DLD1 (cell line): ENCODE results near the gene SHANK2.

Experiments
- in situ Hi-C: cut with HindIII; loops from 2 replicates; pipeline ENCODE4 v1.10.0; 2017; ENCODE audit warnings: low sequenced_read_pairs

Gene SHANK2

GRCh38 chr11:71223671-71224660, 28.4 kb downstream of the SHANK2 start:
- in situ Hi-C loops, result no loop called here

DNA sequence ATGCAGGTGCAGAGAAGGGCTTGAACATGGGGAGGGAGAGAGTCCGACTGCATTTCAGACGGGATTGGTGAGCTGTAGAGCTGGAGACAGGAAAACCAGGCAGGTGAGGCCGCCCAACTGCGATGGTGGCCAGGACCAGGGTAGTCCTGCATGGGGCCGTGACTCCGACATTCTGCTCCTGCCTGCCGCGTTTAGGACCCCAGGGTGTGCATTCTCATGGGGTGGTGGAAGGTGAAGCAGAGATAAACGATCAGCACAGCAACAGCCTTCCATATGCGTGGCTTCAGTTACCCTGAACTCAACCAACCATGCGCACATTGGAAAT, 29.3 kb downstream of the SHANK2 start:
- in situ Hi-C loops, result no loop called here

DNA sequence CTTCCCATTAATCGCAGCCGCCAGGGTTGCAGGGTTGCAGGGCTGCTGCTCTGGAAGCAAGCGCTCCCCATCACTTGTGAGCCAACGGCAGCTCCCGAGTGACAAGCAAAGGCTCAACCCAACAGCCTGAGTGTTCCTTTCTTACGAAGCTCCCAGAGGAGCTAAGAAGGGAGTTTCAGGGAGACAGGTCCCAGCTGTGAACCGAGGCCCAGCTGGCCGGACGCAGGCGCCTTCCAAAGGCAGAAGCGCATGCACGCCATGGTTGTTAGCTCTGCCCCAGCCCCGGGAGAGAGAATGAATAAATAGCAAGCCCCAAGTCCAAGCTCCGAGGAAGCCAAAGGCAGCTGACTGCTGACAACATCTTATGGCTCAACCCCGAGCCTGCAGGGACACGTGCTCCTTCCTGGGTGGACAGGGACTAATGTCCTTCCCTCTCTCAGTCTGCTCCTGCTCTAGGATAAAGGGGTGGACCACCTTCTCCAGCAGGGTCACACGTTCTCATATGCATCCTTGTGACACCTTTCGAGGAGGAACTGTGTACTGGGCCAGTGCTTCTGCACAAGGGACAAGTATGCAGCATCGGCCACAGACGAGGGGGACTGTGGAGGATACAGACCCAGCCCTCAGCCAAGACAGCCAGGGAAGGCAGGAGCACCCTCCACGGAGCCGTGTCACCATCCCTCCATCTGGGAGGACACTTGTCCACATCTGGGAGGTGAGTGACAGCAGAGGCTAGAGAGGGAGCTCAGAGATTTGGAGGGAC, 29.9 kb downstream of the SHANK2 start:
- in situ Hi-C loops, result no loop called here

DNA sequence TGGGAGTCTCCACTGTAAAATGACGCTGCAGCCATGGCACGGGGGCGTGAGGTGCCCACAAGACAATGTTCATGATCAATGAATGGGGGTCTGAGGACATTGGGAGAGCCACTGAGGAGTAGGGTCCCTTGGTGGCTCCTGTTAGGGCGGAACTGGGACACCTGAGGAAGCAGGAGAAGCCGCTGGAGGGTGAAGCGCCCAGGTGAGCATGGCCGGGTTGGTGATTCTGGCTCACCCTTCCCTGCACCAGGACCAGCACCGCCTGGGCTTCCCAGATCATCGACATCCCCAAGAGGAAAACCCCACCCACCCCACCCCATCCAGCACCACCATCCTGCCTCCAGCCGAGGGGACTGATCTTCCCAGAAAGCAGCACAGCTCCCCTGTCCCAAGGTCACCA, 30.6 kb downstream of the SHANK2 start:
- in situ Hi-C loops, result no loop called here

DNA sequence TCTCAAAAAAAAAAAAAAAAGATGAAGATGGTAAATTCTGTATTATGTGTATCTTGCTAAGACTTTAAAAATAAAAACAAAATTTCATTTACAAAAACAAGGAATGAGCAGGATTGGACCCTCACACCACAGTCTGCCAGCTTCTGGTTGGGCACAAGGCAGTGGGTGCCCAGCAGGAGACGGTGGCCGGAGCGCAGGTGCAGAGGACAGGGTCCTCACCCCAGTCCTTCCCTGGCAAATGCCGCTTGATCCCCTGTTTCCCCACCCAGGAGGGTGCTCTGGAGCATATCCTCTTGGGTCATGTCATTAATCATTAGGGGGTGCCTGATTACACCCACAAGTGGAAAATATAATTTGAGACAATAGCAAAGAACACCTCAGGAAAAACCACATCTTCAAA, 31.2 kb downstream of the SHANK2 start:
- in situ Hi-C loops, result no loop called here

DNA sequence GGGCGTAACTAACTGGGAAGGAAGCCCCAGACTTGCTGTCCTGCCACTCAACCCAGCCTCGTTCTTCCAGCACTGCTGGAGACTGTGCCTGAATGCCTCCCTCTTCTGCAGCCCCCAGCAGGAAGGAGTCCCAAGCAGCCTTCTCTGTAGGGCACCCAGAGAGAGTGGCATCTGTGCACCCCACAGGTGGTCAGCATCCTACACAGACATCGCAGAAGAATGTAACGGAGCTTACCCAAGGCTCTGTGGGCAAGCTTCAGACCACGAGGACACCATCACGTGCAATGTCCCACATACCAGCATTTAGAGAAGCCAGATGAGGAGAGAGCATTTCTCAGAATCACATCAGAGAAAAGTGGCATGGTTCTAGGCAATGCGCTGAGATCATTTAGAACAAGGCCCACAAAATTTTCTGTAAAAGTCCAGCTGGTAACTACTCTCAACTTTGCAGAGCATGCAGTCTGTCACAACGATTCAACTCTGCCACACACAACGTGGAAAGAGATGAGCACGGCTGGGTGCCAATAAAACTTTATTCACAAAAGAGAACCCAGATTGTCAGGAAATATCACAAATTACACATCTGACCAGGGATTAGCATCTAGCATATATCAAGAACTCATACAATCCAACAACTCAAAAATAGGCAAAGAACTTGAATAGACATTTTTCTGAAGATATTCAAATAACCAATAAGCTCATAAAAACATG, 33.4 kb downstream of the SHANK2 start:
- in situ Hi-C loops, result no loop called here

DNA sequence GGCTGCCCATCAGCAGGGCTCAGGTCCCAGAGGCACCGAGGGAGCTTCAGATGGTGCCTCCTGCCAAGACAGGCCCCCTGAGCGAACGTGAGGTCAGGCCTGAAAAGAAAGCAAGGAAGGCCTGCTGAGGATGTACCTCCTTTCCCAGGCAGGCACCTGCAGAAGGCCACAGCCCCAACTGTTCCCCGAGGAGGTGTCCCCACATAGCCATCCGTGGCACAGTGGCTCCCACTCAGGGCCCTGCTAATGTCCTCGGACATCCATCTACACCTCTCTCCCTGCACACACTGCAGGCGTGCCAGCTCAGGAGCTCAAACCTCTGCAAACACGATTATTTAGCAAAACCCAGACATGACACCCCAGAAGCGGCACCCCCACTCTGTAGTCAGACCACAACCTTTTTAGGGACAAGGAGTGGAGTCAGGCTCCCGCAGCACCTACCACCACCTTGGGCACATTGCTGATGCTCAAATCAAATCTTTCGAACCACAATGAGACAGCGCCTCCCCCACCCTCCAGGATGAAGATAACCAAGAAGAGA, 36.9 kb downstream of the SHANK2 start:
- in situ Hi-C loops, result no loop called here

- in situ Hi-C loops, result loop anchor here (5.0 kb wide), 1 partner anchor 33 kb away; no protein-coding TSS in a partner anchor
Observed at GRCh38 chr11:71214553-71215424, 37.6 kb downstream of the SHANK2 start.

DNA sequence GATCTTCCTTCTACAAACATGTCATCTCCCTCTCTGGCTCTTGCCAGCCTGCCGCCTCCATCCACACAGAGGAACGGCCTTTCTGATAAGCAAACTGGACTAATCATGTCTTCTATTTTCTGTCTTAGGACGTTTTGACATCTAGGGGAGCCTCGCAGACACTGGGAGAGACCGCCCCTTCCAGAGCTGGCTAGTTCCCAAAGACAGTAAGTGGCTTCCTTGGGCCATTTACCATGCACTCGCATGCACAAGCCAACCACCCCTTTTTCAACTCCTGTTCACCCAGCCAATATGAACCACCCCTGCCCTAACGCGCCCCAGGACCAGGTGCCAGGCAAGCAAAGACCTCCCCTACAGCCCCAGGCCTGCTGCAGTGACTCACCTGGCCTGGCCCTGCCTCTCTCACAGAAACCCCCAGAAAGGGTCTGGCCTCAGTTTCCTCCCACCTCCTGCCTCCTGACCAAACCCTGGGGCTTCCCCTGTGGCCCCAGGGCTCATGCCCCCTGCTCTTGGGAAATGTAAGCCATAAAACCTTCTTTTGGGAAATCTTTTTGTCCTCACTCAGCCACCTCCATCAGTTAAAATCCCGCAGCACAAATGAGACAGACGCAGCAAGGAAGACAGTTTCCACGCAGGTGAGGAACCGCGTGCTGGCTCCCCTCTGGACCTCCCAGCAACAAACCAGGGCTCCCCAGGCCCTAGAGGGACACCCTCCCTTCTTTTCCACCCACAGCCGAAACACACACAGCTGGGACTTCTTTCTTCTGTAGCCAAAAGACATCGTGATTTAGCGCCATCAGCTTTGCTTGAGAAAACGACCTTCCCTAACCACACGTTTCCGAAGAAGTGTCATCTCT, 38.5 kb downstream of the SHANK2 start:
- in situ Hi-C loops, result loop anchor here (5.0 kb wide), 1 partner anchor 33 kb away; no protein-coding TSS in a partner anchor

- in situ Hi-C loops, result loop anchor here (5.0 kb wide), 1 partner anchor 34 kb away; no protein-coding TSS in a partner anchor
Observed at GRCh38 chr11:71212871-71213559, 39.4 kb downstream of the SHANK2 start.

DNA sequence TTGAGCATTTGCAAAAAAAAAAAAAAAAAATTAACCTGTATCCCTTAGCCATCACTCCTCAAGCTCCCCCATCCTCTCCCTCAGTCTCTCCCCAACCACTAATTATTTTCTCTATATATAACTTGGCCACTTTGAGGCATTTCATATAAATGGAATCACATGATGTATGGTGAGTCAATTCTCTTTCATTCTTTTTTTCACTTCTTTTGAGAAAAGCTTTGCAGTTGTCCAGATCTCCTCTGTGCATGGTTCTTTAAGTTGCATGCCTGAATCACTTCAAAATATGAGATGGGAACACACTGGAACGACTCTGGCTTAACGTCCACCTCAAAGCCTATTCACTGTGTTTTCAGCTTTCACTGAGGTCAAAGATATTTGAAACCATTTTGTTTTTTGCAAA, 40.7 kb downstream of the SHANK2 start:
- in situ Hi-C loops, result loop anchor here (5.0 kb wide), 1 partner anchor 36 kb away; no protein-coding TSS in a partner anchor

DNA sequence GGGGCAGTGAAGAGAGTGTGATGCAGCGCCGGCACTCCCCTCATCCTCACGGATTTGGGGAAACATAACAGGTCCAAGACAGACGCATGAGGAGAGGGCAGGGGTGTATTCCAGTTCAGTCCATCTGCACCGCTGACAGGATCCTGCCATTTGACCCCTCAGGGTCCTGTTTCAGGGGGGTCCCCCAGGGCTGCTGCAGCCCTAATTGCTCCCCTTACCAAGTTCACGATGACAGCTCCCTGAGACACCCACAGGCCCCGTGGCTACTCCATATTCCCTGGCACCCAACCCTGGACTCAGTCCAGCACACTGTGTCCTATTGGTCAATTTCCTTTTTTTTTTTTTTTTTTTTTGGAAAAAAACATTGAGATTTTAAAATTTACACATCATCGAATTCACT, 41.5 kb downstream of the SHANK2 start:
- in situ Hi-C loops, result loop anchor here (5.0 kb wide), 1 partner anchor 36 kb away; no protein-coding TSS in a partner anchor

- in situ Hi-C loops, result loop anchor here (5.0 kb wide), 1 partner anchor 38 kb away; no protein-coding TSS in a partner anchor
Observed at GRCh38 chr11:71209656-71210055, 42.7 kb downstream of the SHANK2 start.

DNA sequence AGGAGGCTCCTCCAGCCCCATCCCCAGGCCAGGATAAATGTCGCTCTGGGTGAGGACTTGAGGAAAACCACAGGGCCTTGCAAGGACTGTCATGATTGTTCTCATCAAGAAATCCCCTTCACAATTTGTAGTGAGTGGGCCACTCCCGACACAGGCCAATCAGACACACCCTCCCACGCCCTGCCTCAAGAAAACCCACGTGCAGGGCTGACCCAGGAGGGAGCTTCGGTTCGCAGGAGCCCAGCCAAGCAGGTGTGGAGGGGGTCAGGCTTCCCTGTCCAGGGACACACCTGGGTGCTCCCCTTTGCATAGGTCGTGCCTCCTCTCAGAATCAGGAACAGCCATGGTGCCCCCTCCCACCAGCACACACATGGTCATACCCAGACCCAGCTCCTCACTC, 43.2 kb downstream of the SHANK2 start:
- in situ Hi-C loops, result no loop called here

GRCh38 chr11:71208011-71208774, 44.2 kb downstream of the SHANK2 start:
- in situ Hi-C loops, result no loop called here

- in situ Hi-C loops, result no loop called here
Observed at GRCh38 chr11:71207563-71207962, 44.8 kb downstream of the SHANK2 start.

DNA sequence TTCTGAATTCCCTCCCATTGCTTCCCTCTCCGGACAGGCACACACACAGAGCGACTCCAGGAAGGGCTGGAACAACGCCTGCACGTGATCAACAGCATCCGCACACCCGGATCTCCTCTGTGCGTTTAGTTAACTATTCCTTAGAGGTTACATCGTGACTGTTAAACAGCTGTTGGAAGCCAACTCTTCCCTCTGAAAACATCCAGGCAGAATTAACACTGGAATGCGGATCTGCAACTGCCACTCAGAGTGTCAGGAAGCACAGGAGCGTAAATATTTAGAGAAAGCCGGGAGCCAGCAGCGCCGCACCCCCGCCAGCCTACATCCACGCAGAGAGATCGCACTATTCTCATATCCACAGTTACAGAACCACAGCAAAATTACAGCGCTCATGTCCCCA, 46.2 kb downstream of the SHANK2 start:
- in situ Hi-C loops, result no loop called here
